IMR-90 (cell line): Measurements from ENCODE around the gene SUPT3H. TPM values are rescaled to one million over a fixed set of nuclear protein-coding genes. Genes with fewer than 3 reads are reported as not detected.

ENCODE experiments used
- ATAC-seq: fragments of 200-7000 bp; cut with Tn5 transposase; 2 replicates; pipeline ENCODE4 v1.9.1; 2020; ENCODE audit warnings: low read depth, mild to moderate bottlenecking, moderate library complexity
- BruUV-seq: library from RNA; stranded (reverse); fragments of 400-500 nt; replicated peaks from 2 replicates; lab custom pipeline; 2021; lab: Mats Ljungman, UMichigan
- CTCF ChIA-PET: fragments of 300-600 bp; formaldehyde crosslinking; extraction: SDS; loops from one replicate; lab custom pipeline; 2021; ENCODE audit warnings: antibody characterized with exemption; lab: Yijun Ruan, JAX
- POLR2A ChIA-PET: fragments of 300-600 bp; sonication (Branson Sonifier 250); formaldehyde crosslinking; loops from one replicate; lab custom pipeline; 2022; ENCODE audit warnings: antibody characterized with exemption; ENCODE audit not compliant: unreplicated experiment; lab: Charles Lee
- DNase-seq: peaks from one replicate; pipeline ENCODE4 v3.0.0; 2013
- H2AFZ ChIP-seq: replicated peaks from 2 replicates; pipeline ENCODE3; 2013; ENCODE audit warnings: low read length, mild to moderate bottlenecking; ENCODE audit not compliant: poor library complexity
- H2AK5ac ChIP-seq: 2 replicates; pipeline ENCODE4 v1.6.1; 2013; ENCODE audit warnings: low read depth, low read length, inconsistent platforms
- H2AK9ac ChIP-seq: replicated peaks from 2 replicates; pipeline ENCODE3; 2013; ENCODE audit warnings: mild to moderate bottlenecking, low read depth, low read length, moderate library complexity; ENCODE audit not compliant: poor library complexity
- H2BK120ac ChIP-seq: 2 replicates; pipeline ENCODE4 v1.6.1; 2013; ENCODE audit warnings: low read depth, low read length, inconsistent platforms
- H2BK15ac ChIP-seq: 3 replicates; pipeline ENCODE4 v1.6.1; 2013; ENCODE audit warnings: low read depth, low read length, inconsistent platforms
- H2BK20ac ChIP-seq: 2 replicates; pipeline ENCODE4 v1.6.1; 2013; ENCODE audit warnings: low read depth, mild to moderate bottlenecking, inconsistent platforms, low read length, moderate library complexity
- H2BK5ac ChIP-seq: 2 replicates; pipeline ENCODE4 v1.6.1; 2013; ENCODE audit warnings: mild to moderate bottlenecking, low read depth, low read length, inconsistent platforms; ENCODE audit not compliant: poor library complexity, severe bottlenecking
- H3K14ac ChIP-seq: replicated peaks from 2 replicates; pipeline ENCODE4 v1.6.1; 2013; ENCODE audit warnings: low read depth, low read length, inconsistent platforms
- H3K18ac ChIP-seq: 2 replicates; pipeline ENCODE4 v1.6.1; 2013; ENCODE audit warnings: low read depth, low read length, control low read depth
- H3K23ac ChIP-seq: 2 replicates; pipeline ENCODE4 v1.6.1; 2013; ENCODE audit warnings: low read depth, low read length, inconsistent platforms
- H3K27ac ChIP-seq: 2 replicates; pipeline ENCODE4 v1.5.1; 2013; ENCODE audit warnings: mild to moderate bottlenecking, control low read depth, low read length; ENCODE audit not compliant: insufficient read depth
- H3K27me3 ChIP-seq: 2 replicates; pipeline ENCODE4 v1.6.1; 2013; ENCODE audit warnings: low read length; ENCODE audit not compliant: control insufficient read depth, insufficient read depth
- H3K36me3 ChIP-seq: 2 replicates; pipeline ENCODE4 v1.6.1; 2013; ENCODE audit warnings: low read length, mixed read lengths; ENCODE audit not compliant: control insufficient read depth, insufficient read depth
- H3K4ac ChIP-seq: 2 replicates; pipeline ENCODE4 v1.6.1; 2013; ENCODE audit warnings: low read depth, low read length, inconsistent platforms
- H3K4me1 ChIP-seq: 2 replicates; pipeline ENCODE4 v1.6.1; 2013; ENCODE audit warnings: low read length, mixed read lengths; ENCODE audit not compliant: control insufficient read depth, insufficient read depth
- H3K4me2 ChIP-seq: 2 replicates; pipeline ENCODE4 v1.6.1; 2013; ENCODE audit warnings: low read depth, mild to moderate bottlenecking, control low read depth, low read length, moderate library complexity
- H3K4me3 ChIP-seq: 2 replicates; pipeline ENCODE4 v1.5.1; 2013; ENCODE audit warnings: low read depth, mild to moderate bottlenecking, control low read depth, low read length, moderate library complexity; ENCODE audit not compliant: insufficient read depth
- H3K56ac ChIP-seq: 2 replicates; pipeline ENCODE4 v1.6.1; 2013; ENCODE audit warnings: low read length, inconsistent platforms; ENCODE audit not compliant: insufficient read depth; ENCODE audit errors: extremely low read depth
- H3K79me1 ChIP-seq, 2 experiments: 2 replicates each; pipeline ENCODE4 v1.6.1; 2013; ENCODE audit warnings: low read length in 2 of 2, inconsistent platforms in 1 of 2, low read depth in 1 of 2
- H3K9ac ChIP-seq: 2 replicates; pipeline ENCODE4 v1.6.1; 2013; ENCODE audit warnings: low read depth, low read length, control low read depth
- H3K9me1 ChIP-seq: 2 replicates; pipeline ENCODE4 v1.6.1; 2013; ENCODE audit warnings: low read length, inconsistent platforms; ENCODE audit not compliant: insufficient read depth
- H3K9me3 ChIP-seq: 2 replicates; pipeline ENCODE4 v1.6.1; 2013; ENCODE audit warnings: low read length; ENCODE audit not compliant: control insufficient read depth, insufficient read depth
- H4K20me1 ChIP-seq: 2 replicates; pipeline ENCODE4 v1.6.1; 2013; ENCODE audit warnings: low read length, inconsistent platforms; ENCODE audit not compliant: insufficient read depth
- H4K5ac ChIP-seq: 2 replicates; pipeline ENCODE4 v1.6.1; 2013; ENCODE audit warnings: mild to moderate bottlenecking, low read depth, low read length, control low read depth
- H4K8ac ChIP-seq, 2 experiments: 2 replicates each; pipeline ENCODE4 v1.6.1; 2013; ENCODE audit warnings: low read depth in 2 of 2, low read length in 2 of 2, control low read depth in 1 of 2, inconsistent platforms in 1 of 2
- H4K91ac ChIP-seq: 2 replicates; pipeline ENCODE4 v1.6.1; 2013; ENCODE audit warnings: low read depth, low read length, inconsistent platforms; ENCODE audit not compliant: insufficient read depth
- BHLHE40 ChIP-seq: fragments of 150-350 bp; IDR thresholded peaks from 2 replicates; pipeline ENCODE4 v1.6.1; 2016; ENCODE audit warnings: mild to moderate bottlenecking, low read depth, low read length
- CEBPB ChIP-seq: IDR thresholded peaks from 2 replicates; pipeline ENCODE4 v1.6.1; 2012; ENCODE audit warnings: low read depth, low read length, improper control_type of control experiment
- CHD1 ChIP-seq: IDR thresholded peaks from 2 replicates; pipeline ENCODE4 v1.6.1; 2012; ENCODE audit warnings: low read depth, low read length, improper control_type of control experiment
- FOS ChIP-seq: fragments of 150-350 bp; IDR thresholded peaks from 2 replicates; pipeline ENCODE4 v1.6.1; 2016; ENCODE audit warnings: low read depth, low read length
- MAZ ChIP-seq: IDR thresholded peaks from 2 replicates; pipeline ENCODE4 v1.6.1; 2012; ENCODE audit warnings: low read depth, mild to moderate bottlenecking, low read length, improper control_type of control experiment, moderate library complexity, borderline replicate concordance
- MXI1 ChIP-seq: IDR thresholded peaks from 2 replicates; pipeline ENCODE4 v1.6.1; 2012; ENCODE audit warnings: low read depth, mild to moderate bottlenecking, low read length, moderate library complexity, borderline replicate concordance
- NFE2L2 ChIP-seq: fragments of 150-350 bp; IDR thresholded peaks from 2 replicates; pipeline ENCODE4 v1.6.1; 2016; ENCODE audit warnings: low read depth, mild to moderate bottlenecking, low read length
- RAD21 ChIP-seq: IDR thresholded peaks from 2 replicates; pipeline ENCODE4 v1.6.1; 2012; ENCODE audit warnings: low read length, improper control_type of control experiment
- RFX5 ChIP-seq: IDR thresholded peaks from 2 replicates; pipeline ENCODE4 v1.8.0; 2012; ENCODE audit warnings: low read depth, mild to moderate bottlenecking, low read length, moderate library complexity
- WGBS, 2 experiments: methylation state at CpG; one replicate each; pipeline versions ENCODE4 v1.1.5 to v1.1.7; 2013; ENCODE audit warnings: missing lambda C conversion rate in 2 of 2; ENCODE audit not compliant: insufficient read length in 1 of 2; ENCODE audit errors: extremely low coverage in 2 of 2; 5-methylcytosine and 5-hydroxymethylcytosine counted together
- dilution Hi-C: fragments of 300-500 bp; cut with HindIII; formaldehyde crosslinking; loops from one replicate; pipeline ENCODE4 v1.14.3; 2018; ENCODE audit warnings: low sequenced_read_pairs; ENCODE audit not compliant: unreplicated experiment
- in situ Hi-C: fragments of 300-500 bp; cut with MboI; formaldehyde crosslinking; loops from 3 replicates; pipeline ENCODE4 v1.14.3; 2019; ENCODE audit warnings: low sequenced_read_pairs, inconsistent platforms, mixed read lengths
- intact Hi-C: fragments of 100-400 bp; cut with micrococcal nuclease; formaldehyde crosslinking; loops from 2 replicates; pipeline ENCODE4 v1.10.0; 2022
- polyA plus RNA-seq, 3 experiments: library from polyadenylated mRNA; depleted of rRNA; stranded (reverse); fragments of >200 nt; gene quantifications; 2 replicates each; pipeline ENCODE4 v1.2.3, GENCODE V29; 2012; ENCODE audit warnings: low replicate concordance in 1 of 3
- total RNA-seq: library from RNA; depleted of rRNA; stranded (reverse); fragments of >200 nt; gene quantifications from 2 replicates; pipeline ENCODE4 v1.2.3, GENCODE V29; 2012
- TF ChIP-seq, protein P1 (sequence below): fragments of 150-350 bp; IDR thresholded peaks from 2 replicates; pipeline ENCODE4 v1.6.1; 2017; ENCODE audit warnings: mild to moderate bottlenecking, antibody characterized with exemption, low read length, low read depth
- TF ChIP-seq, protein P2 (sequence below): conservative IDR thresholded peaks from 2 replicates; pipeline ENCODE4 v1.5.1; 2012; ENCODE audit warnings: mild to moderate bottlenecking, low read depth, low read length, improper control_type of control experiment

Gene SUPT3H
- total and polyA plus RNA-seq, 2 of the 4 experiments (the other 2 are of a cell fraction) = 4.5 to 5.0 TPM

DNA sequence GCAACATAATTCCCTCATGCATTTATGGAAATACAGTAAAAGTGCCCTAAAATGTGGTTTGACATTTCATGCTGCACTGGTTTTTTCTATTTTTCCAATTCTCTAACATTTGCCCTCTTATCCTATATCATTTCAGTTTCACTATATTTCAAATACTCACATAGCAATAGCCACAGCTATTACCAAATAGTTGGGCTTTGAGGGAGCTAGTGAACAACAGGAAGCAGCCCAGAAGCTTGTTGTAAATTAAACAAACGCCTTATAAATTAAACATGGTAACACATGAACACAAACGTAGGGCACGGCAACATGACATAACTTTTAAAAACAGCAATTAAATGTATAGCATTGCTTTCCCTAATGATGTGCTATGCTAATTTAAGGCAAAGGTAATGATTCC is 521.3 kb downstream of the SUPT3H start:
- no peak overlapping the region for H2BK5ac ChIP-seq
- no TSS peak for BruUV-seq
- H3K4me2 ChIP-seq = no peak overlapping the region; the same call in 1 of the 2 replicates
- H3K14ac ChIP-seq = no peak overlapping the region
- H3K9me3 ChIP-seq = no peaks in the 10 kb centered on the region
- no peak overlapping the region for H3K9ac ChIP-seq
- TF ChIP-seq, protein P1, sequence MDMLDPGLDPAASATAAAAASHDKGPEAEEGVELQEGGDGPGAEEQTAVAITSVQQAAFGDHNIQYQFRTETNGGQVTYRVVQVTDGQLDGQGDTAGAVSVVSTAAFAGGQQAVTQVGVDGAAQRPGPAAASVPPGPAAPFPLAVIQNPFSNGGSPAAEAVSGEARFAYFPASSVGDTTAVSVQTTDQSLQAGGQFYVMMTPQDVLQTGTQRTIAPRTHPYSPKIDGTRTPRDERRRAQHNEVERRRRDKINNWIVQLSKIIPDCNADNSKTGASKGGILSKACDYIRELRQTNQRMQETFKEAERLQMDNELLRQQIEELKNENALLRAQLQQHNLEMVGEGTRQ = no peak
- TF ChIP-seq MXI1 = no peak
- no peak for TF ChIP-seq CEBPB
- TF ChIP-seq, protein P2, sequence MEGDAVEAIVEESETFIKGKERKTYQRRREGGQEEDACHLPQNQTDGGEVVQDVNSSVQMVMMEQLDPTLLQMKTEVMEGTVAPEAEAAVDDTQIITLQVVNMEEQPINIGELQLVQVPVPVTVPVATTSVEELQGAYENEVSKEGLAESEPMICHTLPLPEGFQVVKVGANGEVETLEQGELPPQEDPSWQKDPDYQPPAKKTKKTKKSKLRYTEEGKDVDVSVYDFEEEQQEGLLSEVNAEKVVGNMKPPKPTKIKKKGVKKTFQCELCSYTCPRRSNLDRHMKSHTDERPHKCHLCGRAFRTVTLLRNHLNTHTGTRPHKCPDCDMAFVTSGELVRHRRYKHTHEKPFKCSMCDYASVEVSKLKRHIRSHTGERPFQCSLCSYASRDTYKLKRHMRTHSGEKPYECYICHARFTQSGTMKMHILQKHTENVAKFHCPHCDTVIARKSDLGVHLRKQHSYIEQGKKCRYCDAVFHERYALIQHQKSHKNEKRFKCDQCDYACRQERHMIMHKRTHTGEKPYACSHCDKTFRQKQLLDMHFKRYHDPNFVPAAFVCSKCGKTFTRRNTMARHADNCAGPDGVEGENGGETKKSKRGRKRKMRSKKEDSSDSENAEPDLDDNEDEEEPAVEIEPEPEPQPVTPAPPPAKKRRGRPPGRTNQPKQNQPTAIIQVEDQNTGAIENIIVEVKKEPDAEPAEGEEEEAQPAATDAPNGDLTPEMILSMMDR = no peak
- no peak for TF ChIP-seq NFE2L2
- no peak for TF ChIP-seq BHLHE40
- no peak for TF ChIP-seq FOS
- TF ChIP-seq CHD1 = no peak
- no peak for TF ChIP-seq RAD21
- TF ChIP-seq RFX5 = no peak
- TF ChIP-seq MAZ = no peak
- no peak overlapping the region for H4K8ac ChIP-seq
- POLR2A ChIA-PET = no interaction called here
- dilution Hi-C loops = no loop called here
- no peaks in the 10 kb centered on the region for H3K9me1 ChIP-seq
- H3K23ac ChIP-seq = no peak overlapping the region
- no peak overlapping the region for H4K91ac ChIP-seq
- H3K4me1 ChIP-seq = no peaks in the 10 kb centered on the region
- no CpG with 5 or more reads among the region's 3 CpGs for whole genome bisulfite sequencing, 2 experiments
- intact Hi-C loops = no loop called here
- H3K18ac ChIP-seq = no peak overlapping the region
- no peak overlapping the region for H2AFZ ChIP-seq
- ATAC-seq = peak; percentile 27; the same call in 1 of the 2 replicates
- no peaks in the 10 kb centered on the region for H4K20me1 ChIP-seq
- no peak for DNase-seq
- no peak overlapping the region for H4K5ac ChIP-seq
- CTCF ChIA-PET = no interaction called here
- H3K4ac ChIP-seq = no peak overlapping the region
- in situ Hi-C loops = no loop called here
- no peak overlapping the region for H3K56ac ChIP-seq
- no peak overlapping the region for H2BK120ac ChIP-seq
- H3K79me1 ChIP-seq = no peaks in the 10 kb centered on the region
- no peak overlapping the region for H2BK20ac ChIP-seq
- H2AK9ac ChIP-seq = no peak overlapping the region
- no peak overlapping the region for H2BK15ac ChIP-seq
- H3K4me3 ChIP-seq = no peak overlapping the region
- H3K36me3 ChIP-seq = no peaks in the 10 kb centered on the region
- no peaks in the 10 kb centered on the region for H3K27me3 ChIP-seq
- no peak overlapping the region for H3K27ac ChIP-seq
- no peak overlapping the region for H2AK5ac ChIP-seq
